ENCODE data around the gene DVL1.

DVL1 gene

DNA sequence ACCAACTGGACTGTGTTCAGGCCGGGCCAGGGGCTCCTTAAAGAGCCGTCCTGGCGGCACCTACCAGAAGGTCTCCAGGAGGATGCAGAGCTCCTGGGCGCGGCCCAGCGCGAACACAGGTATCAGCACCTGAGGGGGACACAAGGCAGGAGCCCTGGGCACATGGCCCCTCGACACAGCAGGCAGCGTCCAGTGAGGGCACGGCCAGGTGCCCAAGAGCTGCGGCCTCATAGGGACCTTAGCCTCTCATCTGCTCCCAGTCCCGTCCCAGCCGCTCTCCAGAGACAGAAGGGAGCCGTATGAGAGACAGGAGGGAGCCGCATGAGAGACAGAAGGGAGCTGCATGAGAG, 35.0 kb downstream of the DVL1 start:
- H3K4me1 ChIP-seq (ENCODE audit: control insufficient read depth, low read length) = peaks cover 9% of the 10 kb centered on the region
- peaks cover 75% of the 10 kb centered on the region for H3K36me3 ChIP-seq (ENCODE audit: control insufficient read depth, low read length)

GRCh38 chr1:1313500-1314236, 35.5 kb downstream of the DVL1 start:
- Histone ChIP-seq H3K79me2 (ENCODE audit: control insufficient read depth, low read length) (peaks cover 33% of the 10 kb centered on the region), H4K20me1 (ENCODE audit: control insufficient read depth, insufficient read depth, low read depth, low read length) (0 out of 2 replicates have a peak, but pooled peaks cover 3% of the 10 kb centered on the region), H3K27me3 (ENCODE audit: control insufficient read depth, low read length) (no peaks in the 10 kb centered on the region), H3F3A (ENCODE audit: control insufficient read depth, insufficient read depth) (peaks cover 11% of the 10 kb centered on the region; the same call in 1 of the 2 replicates), H3K9me3 (ENCODE audit: control insufficient read depth, insufficient read depth, low read length) (no peaks in the 10 kb centered on the region), H3K9me2 (replicated peaks; ENCODE audit: control insufficient read depth, low read length) (no peaks in the 10 kb centered on the region), H3K27ac (ENCODE audit: low read depth, low read length) (no peak overlapping the region), H3K4me3 (ENCODE audit: low read length) (no peak overlapping the region), H3K4me2 (ENCODE audit: low read length) (no peak overlapping the region), H3K36me3 (ENCODE audit: control insufficient read depth, low read length) (peaks cover 70% of the 10 kb centered on the region), H3K4me1 (ENCODE audit: control insufficient read depth, low read length) (peaks cover 9% of the 10 kb centered on the region)
- TF ChIP-seq EZH2phosphoT487 (IDR thresholded peaks at IDR 0.05; ENCODE audit: borderline replicate concordance, low read length) = no peak
- TF ChIP-seq, protein P1, sequence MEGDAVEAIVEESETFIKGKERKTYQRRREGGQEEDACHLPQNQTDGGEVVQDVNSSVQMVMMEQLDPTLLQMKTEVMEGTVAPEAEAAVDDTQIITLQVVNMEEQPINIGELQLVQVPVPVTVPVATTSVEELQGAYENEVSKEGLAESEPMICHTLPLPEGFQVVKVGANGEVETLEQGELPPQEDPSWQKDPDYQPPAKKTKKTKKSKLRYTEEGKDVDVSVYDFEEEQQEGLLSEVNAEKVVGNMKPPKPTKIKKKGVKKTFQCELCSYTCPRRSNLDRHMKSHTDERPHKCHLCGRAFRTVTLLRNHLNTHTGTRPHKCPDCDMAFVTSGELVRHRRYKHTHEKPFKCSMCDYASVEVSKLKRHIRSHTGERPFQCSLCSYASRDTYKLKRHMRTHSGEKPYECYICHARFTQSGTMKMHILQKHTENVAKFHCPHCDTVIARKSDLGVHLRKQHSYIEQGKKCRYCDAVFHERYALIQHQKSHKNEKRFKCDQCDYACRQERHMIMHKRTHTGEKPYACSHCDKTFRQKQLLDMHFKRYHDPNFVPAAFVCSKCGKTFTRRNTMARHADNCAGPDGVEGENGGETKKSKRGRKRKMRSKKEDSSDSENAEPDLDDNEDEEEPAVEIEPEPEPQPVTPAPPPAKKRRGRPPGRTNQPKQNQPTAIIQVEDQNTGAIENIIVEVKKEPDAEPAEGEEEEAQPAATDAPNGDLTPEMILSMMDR (IDR thresholded peaks at IDR 0.05; ENCODE audit: low read depth, low read length, poor library complexity, severe bottlenecking) = no peak

More for the DNA sequence above, 35.0 kb downstream of the DVL1 start:
- no peaks in the 10 kb centered on the region for H3K9me2 ChIP-seq (replicated peaks; ENCODE audit: control insufficient read depth, low read length)
- no peak overlapping the region for H3K27ac ChIP-seq (ENCODE audit: low read depth, low read length)
- no peaks in the 10 kb centered on the region for H3K9me3 ChIP-seq (ENCODE audit: control insufficient read depth, insufficient read depth, low read length)
- peaks cover 28% of the 10 kb centered on the region for H3K79me2 ChIP-seq (ENCODE audit: control insufficient read depth, low read length)
- peaks cover 11% of the 10 kb centered on the region; the same call in 1 of the 2 replicates for H3F3A ChIP-seq (ENCODE audit: control insufficient read depth, insufficient read depth)
- no peak overlapping the region for H3K4me3 ChIP-seq (ENCODE audit: low read length)
- H3K27me3 ChIP-seq (ENCODE audit: control insufficient read depth, low read length) = no peaks in the 10 kb centered on the region
- TF ChIP-seq EZH2phosphoT487 (IDR thresholded peaks at IDR 0.05; ENCODE audit: borderline replicate concordance, low read length) = no peak
- TF ChIP-seq, protein P1 (IDR thresholded peaks at IDR 0.05; ENCODE audit: low read depth, low read length, poor library complexity, severe bottlenecking) = no peak
- no peak overlapping the region for H3K4me2 ChIP-seq (ENCODE audit: low read length)
- 0 out of 2 replicates have a peak, but pooled peaks cover 3% of the 10 kb centered on the region for H4K20me1 ChIP-seq (ENCODE audit: control insufficient read depth, insufficient read depth, low read depth, low read length)

DNA sequence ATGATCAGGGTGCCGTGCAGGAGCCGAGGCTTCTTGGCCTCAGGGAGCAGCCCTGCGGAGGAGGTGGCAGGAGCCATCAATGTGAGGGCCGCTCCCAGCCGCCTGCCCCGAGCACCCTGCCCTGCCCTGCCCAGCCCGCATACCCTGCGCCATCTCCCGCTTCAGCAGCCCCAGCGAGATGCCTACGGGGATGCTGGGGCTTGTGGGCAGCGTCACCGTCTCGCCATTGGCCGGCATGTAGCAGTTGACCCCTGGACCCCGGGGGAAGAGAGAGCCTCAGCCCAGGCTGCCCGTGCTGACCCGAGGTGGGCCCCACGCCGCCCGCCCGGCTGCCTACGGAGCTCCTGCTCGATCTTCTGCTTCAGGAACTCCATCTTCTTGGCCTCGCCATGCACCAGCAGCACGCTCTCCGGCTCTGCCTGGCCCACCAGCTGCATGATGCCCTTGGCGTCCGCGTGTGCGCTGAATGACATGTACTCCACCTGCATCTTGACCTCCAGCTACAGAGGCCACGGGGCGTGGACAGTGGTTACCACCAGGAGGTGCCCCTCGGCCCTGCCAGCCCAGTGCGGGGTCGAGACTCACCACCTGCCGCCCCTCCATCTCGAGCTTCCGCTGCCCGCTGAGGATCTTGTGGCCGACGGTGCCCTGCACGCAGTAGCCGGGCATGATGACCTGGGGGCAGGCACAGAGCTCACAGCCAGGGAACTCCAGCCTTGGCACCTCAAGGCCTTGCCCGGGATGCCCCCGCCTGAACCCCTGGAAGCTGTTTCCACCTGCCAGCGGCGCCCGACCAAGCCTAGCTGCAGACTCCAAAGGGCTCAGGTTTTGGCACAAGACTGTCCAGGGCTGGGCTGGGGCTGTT, 36.5 kb downstream of the DVL1 start:
- H3K4me1 ChIP-seq (ENCODE audit: control insufficient read depth, low read length) = peaks cover 9% of the 10 kb centered on the region
- H3K4me3 ChIP-seq (ENCODE audit: low read length) = no peak overlapping the region
- no peak overlapping the region for H3K27ac ChIP-seq (ENCODE audit: low read depth, low read length)
- H3K9me3 ChIP-seq (ENCODE audit: control insufficient read depth, insufficient read depth, low read length) = no peaks in the 10 kb centered on the region
- H3K79me2 ChIP-seq (ENCODE audit: control insufficient read depth, low read length) = peaks cover 35% of the 10 kb centered on the region
- no peaks in the 10 kb centered on the region for H3K9me2 ChIP-seq (replicated peaks; ENCODE audit: control insufficient read depth, low read length)
- TF ChIP-seq, protein P1 (IDR thresholded peaks at IDR 0.05; ENCODE audit: low read depth, low read length, poor library complexity, severe bottlenecking) = no peak
- TF ChIP-seq EZH2phosphoT487 (IDR thresholded peaks at IDR 0.05; ENCODE audit: borderline replicate concordance, low read length) = no peak
- H3F3A ChIP-seq (ENCODE audit: control insufficient read depth, insufficient read depth) = peaks cover 5% of the 10 kb centered on the region; the same call in 1 of the 2 replicates
- H3K27me3 ChIP-seq (ENCODE audit: control insufficient read depth, low read length) = no peaks in the 10 kb centered on the region
- no peak overlapping the region for H3K4me2 ChIP-seq (ENCODE audit: low read length)
- H3K36me3 ChIP-seq (ENCODE audit: control insufficient read depth, low read length) = peaks cover 64% of the 10 kb centered on the region
- H4K20me1 ChIP-seq (ENCODE audit: control insufficient read depth, insufficient read depth, low read depth, low read length) = 0 out of 2 replicates have a peak, but pooled peaks cover 3% of the 10 kb centered on the region
